Loucy (cell line): ENCODE measurements around the gene FBLN7.

Source experiments
- H2AFZ ChIP-seq: fragments of 200-600 bp; sonication (generic); 2 replicates; pipeline ENCODE4 v1.6.0; 2016; ENCODE audit warnings: antibody characterized with exemption, mild to moderate bottlenecking, low read length, moderate library complexity
- H3F3A ChIP-seq: fragments of 200-600 bp; 2 replicates; pipeline ENCODE4 v1.6.0; 2016; ENCODE audit warnings: antibody characterized with exemption, low read depth, mild to moderate bottlenecking
- H3K27me3 ChIP-seq: fragments of 200-600 bp; sonication (generic); 2 replicates; pipeline ENCODE4 v1.6.1; 2014; ENCODE audit warnings: low read length, mild to moderate bottlenecking; ENCODE audit not compliant: insufficient read depth, poor library complexity, severe bottlenecking
- H3K36me3 ChIP-seq: fragments of 200-600 bp; sonication (generic); 2 replicates; pipeline ENCODE4 v1.6.1; 2016; ENCODE audit warnings: low read length; ENCODE audit not compliant: insufficient read depth
- H3K4me1 ChIP-seq: fragments of 200-600 bp; sonication (generic); 2 replicates; pipeline ENCODE4 v1.5.1; 2014; ENCODE audit warnings: low read length, mild to moderate bottlenecking; ENCODE audit not compliant: insufficient read depth, poor library complexity, severe bottlenecking
- H3K4me2 ChIP-seq: fragments of 200-600 bp; sonication (generic); 2 replicates; pipeline ENCODE4 v1.6.0; 2014; ENCODE audit warnings: antibody characterized with exemption, low read length, low read depth, mild to moderate bottlenecking; ENCODE audit not compliant: poor library complexity, severe bottlenecking
- H3K4me3 ChIP-seq: fragments of 200-600 bp; sonication (generic); 2 replicates; pipeline ENCODE4 v1.5.1; 2014; ENCODE audit warnings: low read length, mild to moderate bottlenecking, mixed read lengths; ENCODE audit not compliant: poor library complexity, severe bottlenecking
- H3K79me2 ChIP-seq: fragments of 200-600 bp; sonication (generic); 2 replicates; pipeline ENCODE4 v1.6.1; 2014; ENCODE audit warnings: low read length; ENCODE audit not compliant: insufficient read depth
- H3K9ac ChIP-seq: fragments of 200-600 bp; sonication (generic); 2 replicates; pipeline ENCODE4 v1.6.0; 2014; ENCODE audit warnings: mild to moderate bottlenecking, low read depth, low read length, moderate library complexity; ENCODE audit not compliant: poor library complexity, severe bottlenecking
- H3K9me2 ChIP-seq: fragments of 200-600 bp; sonication (generic); replicated peaks from 2 replicates; pipeline ENCODE4 v1.6.1; 2016; ENCODE audit warnings: low read depth, low read length, mixed read lengths
- H3K9me3 ChIP-seq: fragments of 200-600 bp; sonication (generic); 2 replicates; pipeline ENCODE4 v1.6.1; 2014; ENCODE audit warnings: mild to moderate bottlenecking, antibody characterized with exemption, low read length, low read depth; ENCODE audit not compliant: insufficient read depth
- H4K20me1 ChIP-seq: fragments of 200-600 bp; sonication (generic); 2 replicates; pipeline ENCODE4 v1.6.0; 2014; ENCODE audit warnings: antibody characterized with exemption, low read length, mild to moderate bottlenecking; ENCODE audit not compliant: insufficient read depth, poor library complexity, severe bottlenecking
- CTCF ChIP-seq: fragments of 200-600 bp; sonication (generic); conservative IDR thresholded peaks from 2 replicates; pipeline ENCODE4 v1.5.1; 2014; ENCODE audit warnings: mild to moderate bottlenecking, antibody characterized with exemption, low read length
- EZH2phosphoT487 ChIP-seq: fragments of 200-600 bp; IDR thresholded peaks from 2 replicates; pipeline ENCODE4 v1.6.1; 2018; ENCODE audit warnings: antibody characterized with exemption, mild to moderate bottlenecking, moderate library complexity, borderline replicate concordance

The FBLN7 gene

GRCh38 chr2:112216167-112216566 is 78.0 kb downstream of the FBLN7 start:
- Histone ChIP-seq H3K27me3 (no peaks in the 10 kb centered on the region), H3K36me3 (peaks cover 16% of the 10 kb centered on the region; the same call in 1 of the 2 replicates)

GRCh38 chr2:112217854-112218253 is 79.7 kb downstream of the FBLN7 start:
- H2AFZ ChIP-seq = no peak overlapping the region
- H3K4me2 ChIP-seq = no peak overlapping the region
- TF ChIP-seq CTCF (no peak), EZH2phosphoT487 (no peak)
- peaks cover 26% of the 10 kb centered on the region; the same call in 1 of the 2 replicates for H3K36me3 ChIP-seq
- no peaks in the 10 kb centered on the region for H3K27me3 ChIP-seq
- no peaks in the 10 kb centered on the region for H3K79me2 ChIP-seq
- H4K20me1 ChIP-seq = no peaks in the 10 kb centered on the region
- no peaks in the 10 kb centered on the region for H3F3A ChIP-seq
- H3K9ac ChIP-seq = no peak overlapping the region
- no peaks in the 10 kb centered on the region for H3K9me3 ChIP-seq
- no peak overlapping the region for H3K4me3 ChIP-seq
- H3K9me2 ChIP-seq = no peaks in the 10 kb centered on the region
- H3K4me1 ChIP-seq = no peaks in the 10 kb centered on the region

More at GRCh38 chr2:112216167-112216566, 78.0 kb downstream of the FBLN7 start:
- no peaks in the 10 kb centered on the region for H3K79me2 ChIP-seq
- no peaks in the 10 kb centered on the region for H3K4me1 ChIP-seq
- no peaks in the 10 kb centered on the region for H4K20me1 ChIP-seq
- TF ChIP-seq EZH2phosphoT487 = no peak
- peak; percentile 23; the same call in 1 of the 2 replicates for TF ChIP-seq CTCF
- H2AFZ ChIP-seq = no peak overlapping the region
- H3K9ac ChIP-seq = no peak overlapping the region
- no peaks in the 10 kb centered on the region for H3K9me2 ChIP-seq
- no peak overlapping the region for H3K4me3 ChIP-seq
- no peaks in the 10 kb centered on the region for H3F3A ChIP-seq
- H3K4me2 ChIP-seq = no peak overlapping the region
- no peaks in the 10 kb centered on the region for H3K9me3 ChIP-seq

GRCh38 chr2:112220186-112220585 is 82.0 kb downstream of the FBLN7 start:
- TF ChIP-seq EZH2phosphoT487 (no peak), CTCF (no peak)
- no peaks in the 10 kb centered on the region for H3K79me2 ChIP-seq
- no peak overlapping the region for H2AFZ ChIP-seq
- no peaks in the 10 kb centered on the region for H3F3A ChIP-seq
- H3K9me3 ChIP-seq = no peaks in the 10 kb centered on the region
- H3K9me2 ChIP-seq = no peaks in the 10 kb centered on the region
- H3K9ac ChIP-seq = no peak overlapping the region
- no peak overlapping the region for H3K4me2 ChIP-seq
- H3K4me3 ChIP-seq = no peak overlapping the region
- no peaks in the 10 kb centered on the region for H3K27me3 ChIP-seq
- no peaks in the 10 kb centered on the region for H4K20me1 ChIP-seq
- peaks cover 34% of the 10 kb centered on the region; the same call in 1 of the 2 replicates for H3K36me3 ChIP-seq
- H3K4me1 ChIP-seq = no peaks in the 10 kb centered on the region
